ENCODE results near the gene OPN1MW.
"Not testable (repeated sequence)": the region's sequence is repeated elsewhere in the genome, so short reads cannot be mapped to it uniquely, and the experiment has no call there.

OPN1MW gene

GRCh38 chrX:154211499-154211898 lies 29.1 kb downstream of the OPN1MW start:
- DNase-seq = not testable (repeated sequence)

DNA sequence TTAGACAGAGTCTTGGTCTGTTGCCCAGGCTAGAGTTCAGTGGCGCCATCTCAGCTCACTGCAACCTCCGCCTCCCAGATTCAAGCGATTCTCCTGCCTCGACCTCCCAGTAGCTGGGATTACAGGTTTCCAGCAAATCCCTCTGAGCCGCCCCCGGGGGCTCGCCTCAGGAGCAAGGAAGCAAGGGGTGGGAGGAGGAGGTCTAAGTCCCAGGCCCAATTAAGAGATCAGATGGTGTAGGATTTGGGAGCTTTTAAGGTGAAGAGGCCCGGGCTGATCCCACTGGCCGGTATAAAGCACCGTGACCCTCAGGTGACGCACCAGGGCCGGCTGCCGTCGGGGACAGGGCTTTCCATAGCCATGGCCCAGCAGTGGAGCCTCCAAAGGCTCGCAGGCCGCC lies 37.1 kb downstream of the OPN1MW start, which contains the start of gene OPN1MW2:
TSS of gene OPN1MW2 (plus strand) at position 301 of the 400 bp plus-strand sequence. CDS start at position 361, 60 bp downstream.
- DNase-seq = not testable (repeated sequence)

GRCh38 chrX:154225292-154225691 lies 42.9 kb downstream of the OPN1MW start:
- DNase-seq = not testable (repeated sequence)

GRCh38 chrX:154226706-154227105 lies 44.3 kb downstream of the OPN1MW start:
- not testable (repeated sequence) for DNase-seq

- not testable (repeated sequence) for DNase-seq
These were observed 49.0 kb downstream of the OPN1MW start for GRCh38 chrX:154231443-154231842.

- not testable (repeated sequence) for DNase-seq
These were observed 51.2 kb downstream of the OPN1MW start for GRCh38 chrX:154233620-154234019.

DNA sequence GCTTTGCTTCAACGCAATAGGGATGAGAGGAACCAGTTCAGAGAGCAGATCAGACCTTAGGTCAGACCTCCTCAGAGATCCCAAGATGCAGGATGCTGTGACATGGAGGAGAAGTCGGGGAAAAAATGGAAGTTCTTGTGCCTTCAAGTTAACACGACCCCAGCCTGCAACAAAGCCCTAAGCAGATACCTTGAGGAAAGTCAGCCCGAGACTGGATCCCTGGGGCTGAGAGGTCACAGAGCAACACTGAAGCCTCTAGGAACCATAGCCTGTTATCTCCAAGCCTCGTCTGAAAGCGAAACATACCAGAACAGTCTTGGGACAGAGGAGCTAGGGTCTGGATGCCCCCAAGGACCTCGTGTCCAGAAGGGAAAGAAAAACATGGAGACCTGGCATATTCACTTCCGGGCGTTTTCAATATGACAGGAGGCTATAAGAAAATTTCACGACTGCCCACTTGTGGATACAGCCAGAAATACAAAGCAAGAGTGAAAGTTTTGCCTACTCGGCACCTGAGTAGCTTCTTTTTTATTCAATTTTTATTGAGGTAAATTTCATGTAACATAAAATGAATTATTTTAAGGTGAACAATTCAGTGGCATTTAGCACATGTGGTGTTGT lies 56.7 kb downstream of the OPN1MW start:
- DNase-seq = not testable (repeated sequence)

DNA sequence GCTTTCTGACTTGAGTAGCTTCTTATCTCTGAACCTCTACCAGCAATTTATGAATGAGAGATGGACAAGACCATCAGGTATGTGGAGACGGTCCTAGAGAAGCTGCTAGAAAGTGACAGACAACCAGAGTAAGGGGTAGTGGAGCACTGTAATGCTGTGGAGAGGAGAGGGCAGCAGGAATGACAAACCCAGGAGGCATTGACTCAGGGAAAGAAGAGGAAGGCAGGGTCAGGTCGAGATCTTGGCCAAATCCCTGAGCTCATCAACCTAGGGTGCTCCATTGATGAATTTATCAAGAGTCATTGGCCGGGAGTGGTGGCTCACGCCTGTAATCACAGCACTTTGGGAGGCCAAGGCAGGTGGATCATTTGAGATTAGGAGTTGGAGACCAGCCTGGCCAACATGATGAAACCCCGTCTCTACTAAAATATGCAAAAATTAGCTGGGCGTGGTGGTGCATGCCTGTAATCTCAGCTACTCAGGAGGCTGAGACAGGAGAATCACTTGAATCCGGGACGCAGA lies 57.6 kb downstream of the OPN1MW start:
- not testable (repeated sequence) for DNase-seq

Measured in NCI-H526 treated with DMSO at 0.1 percent for 48 hours (cell line).